HG03135 (cell line): Measurements from ENCODE around the gene L3MBTL4.

ENCODE experiments used
- ATAC-seq: cut with Tn5 transposase; IDR thresholded peaks from one replicate; pipeline ENCODE4 v1.9.1; 2021; ENCODE audit warnings: mild to moderate bottlenecking, moderate library complexity; ENCODE audit not compliant: unreplicated experiment

The L3MBTL4 gene

GRCh38 chr18:5937121-5937520 is 477.6 kb downstream of the L3MBTL4 start:
- no peak for ATAC-seq

GRCh38 chr18:5930789-5931188 is 483.9 kb downstream of the L3MBTL4 start:
- no peak for ATAC-seq

DNA sequence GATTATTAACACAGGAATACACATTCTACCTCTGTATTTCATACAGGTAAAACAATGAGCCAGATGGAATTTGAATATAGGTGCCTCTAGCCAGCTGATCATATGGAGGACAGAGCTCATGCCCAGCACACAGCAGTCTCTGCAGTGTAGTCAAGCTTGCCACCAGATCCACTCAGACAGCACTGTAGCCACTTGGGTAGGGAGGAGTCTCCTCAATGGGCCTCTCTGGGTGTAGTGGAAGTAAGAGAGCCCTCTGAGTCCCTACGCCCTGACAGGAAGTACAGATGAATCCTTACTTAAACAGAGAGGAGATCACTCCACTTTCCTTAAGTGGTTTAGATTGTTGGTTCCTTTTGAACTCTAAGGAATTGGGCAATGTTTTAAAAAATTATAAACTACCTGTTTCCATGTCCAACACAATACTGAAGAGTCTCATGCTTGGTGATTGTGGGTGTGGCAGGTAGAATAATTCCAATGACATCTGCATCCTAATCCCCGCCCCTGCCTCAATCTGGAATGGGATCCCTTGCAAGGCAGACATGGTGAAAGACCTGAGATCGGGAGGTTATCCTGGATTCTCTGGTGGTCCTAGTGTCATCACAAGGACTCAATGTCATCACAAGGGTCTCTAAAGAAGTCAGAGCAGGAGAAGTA is 496.4 kb downstream of the L3MBTL4 start:
- no peak for ATAC-seq

DNA sequence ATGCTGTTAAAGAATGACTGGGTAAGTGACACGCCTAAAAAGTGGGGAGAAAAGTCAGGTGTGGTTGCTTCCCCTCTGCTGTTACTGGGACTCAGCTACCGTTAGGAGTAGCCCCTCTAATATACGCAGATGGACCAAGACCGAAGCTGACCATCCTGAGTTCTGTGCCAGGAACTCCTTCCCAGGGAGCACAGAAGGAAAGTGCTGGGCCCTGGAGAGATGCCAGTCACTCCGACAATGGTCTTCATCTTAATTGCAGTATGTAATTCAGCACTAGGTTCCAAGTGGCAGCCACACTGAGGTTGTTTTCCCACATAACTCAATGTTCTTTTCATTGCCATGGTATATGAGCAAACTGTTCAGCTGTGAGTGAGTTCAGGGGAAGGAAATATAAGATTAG is 499.8 kb downstream of the L3MBTL4 start:
- ATAC-seq: no peak

GRCh38 chr18:5914016-5914415 is 500.7 kb downstream of the L3MBTL4 start:
- no peak for ATAC-seq

GRCh38 chr18:5912566-5912965 is 502.1 kb downstream of the L3MBTL4 start:
- no peak for ATAC-seq

DNA sequence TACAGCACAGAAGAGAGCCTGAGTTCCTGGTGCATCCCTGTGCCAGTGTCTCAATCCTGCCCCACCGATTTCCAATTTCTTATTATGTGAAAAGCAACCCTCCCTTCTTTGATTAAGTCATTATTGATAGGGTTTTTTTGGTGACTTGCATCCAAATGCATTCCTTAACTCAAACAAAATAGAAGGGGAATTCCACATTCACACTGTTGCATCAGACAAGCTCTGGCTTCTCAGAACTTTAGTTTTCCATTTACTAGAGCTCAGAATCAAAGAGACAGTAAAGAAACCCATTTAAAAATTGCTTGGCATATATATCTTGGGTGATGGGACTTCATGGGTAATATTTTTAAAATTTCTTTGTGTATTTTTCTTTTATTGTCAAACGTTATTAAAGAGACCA is 505.6 kb downstream of the L3MBTL4 start:
- no peak for ATAC-seq
